HepG2 (cell line): ENCODE measurements around the gene MIA2. TPM values are rescaled to one million over a fixed set of nuclear protein-coding genes. Genes with fewer than 3 reads are reported as not detected.

Experiments
- ATAC-seq: fragments of 200-7000 bp; cut with Tn5 transposase; 3 replicates; pipeline ENCODE4 v1.9.1; 2020; ENCODE audit warnings: mild to moderate bottlenecking, moderate library complexity
- BruUV-seq: library from RNA; stranded (reverse); fragments of 400-500 nt; replicated peaks from 2 replicates; lab custom pipeline; 2021; lab: Mats Ljungman, UMichigan
- CTCF ChIA-PET: fragments of 300-600 bp; formaldehyde crosslinking; extraction: SDS; loops from one replicate; lab custom pipeline; 2021; ENCODE audit warnings: low total read pairs, inconsistent platforms, low intra/inter-chr PET ratio; lab: Yijun Ruan, JAX
- POLR2A ChIA-PET: fragments of 350-600 bp; sonication (Branson Sonifier 250); formaldehyde crosslinking; loops from one replicate; lab custom pipeline; 2020; ENCODE audit warnings: antibody characterized with exemption, inconsistent platforms; lab: Yijun Ruan, JAX
- DNase-seq: peaks from one replicate; pipeline ENCODE4 v3.0.0-alpha.2; 2015; ENCODE audit warnings: low spot score
- FAIRE-seq: peaks from 3 replicates; lab custom pipeline; 2011; peaks lifted over from hg19 to GRCh38; lab: Jason Lieb, UNC
- H2AFZ ChIP-seq: one replicate; pipeline ENCODE4 v1.6.1; 2011; ENCODE audit warnings: low read length, inconsistent platforms
- H3K27ac ChIP-seq: fragments of 300-600 bp; 3 replicates; pipeline ENCODE4 v1.8.0; 2011; ENCODE audit warnings: mixed run types, mild to moderate bottlenecking, mixed read lengths, low read length, inconsistent platforms; ENCODE audit not compliant: insufficient read depth; ENCODE audit errors: extremely low read length
- H3K27me3 ChIP-seq, 2 experiments: fragments of 200-600 bp in 1 of 2; 2 replicates in 1 of 2; 3 replicates in 1 of 2; pipeline versions ENCODE4 v1.6.0 to v1.8.0; 2011; ENCODE audit warnings: low read length in 2 of 2, mild to moderate bottlenecking in 2 of 2, moderate library complexity in 2 of 2, inconsistent platforms in 1 of 2; ENCODE audit not compliant: insufficient read depth in 2 of 2, control insufficient read depth in 1 of 2
- H3K36me3 ChIP-seq, 2 experiments: fragments of 200-600 bp in 1 of 2; replicated peaks in 1 of 2; 2 replicates in 1 of 2; 3 replicates in 1 of 2; pipeline versions ENCODE4 v1.5.1 to v1.8.0; 2011; ENCODE audit warnings: low read length in 2 of 2, inconsistent platforms in 1 of 2; ENCODE audit not compliant: insufficient read depth in 2 of 2, control insufficient read depth in 1 of 2
- H3K4me1 ChIP-seq: 2 replicates; pipeline ENCODE4 v1.5.1; 2012; ENCODE audit warnings: low read length, inconsistent platforms; ENCODE audit not compliant: insufficient read depth
- H3K4me2 ChIP-seq: 2 replicates; pipeline ENCODE4 v1.6.0; 2011; ENCODE audit warnings: low read depth, low read length, inconsistent platforms
- H3K4me3 ChIP-seq, 3 experiments: fragments of 200-600 bp in 1 of 3; sonication (generic), shearing (Covaris generic) in 1 of 3; replicated peaks in 1 of 3; 2 replicates each; pipeline ENCODE4 v1.5.1; 2011 to 2016; ENCODE audit warnings: low read length in 3 of 3, inconsistent platforms in 2 of 3, low read depth in 2 of 3, mild to moderate bottlenecking in 2 of 3, control low read depth in 1 of 3, mixed read lengths in 1 of 3; ENCODE audit not compliant: insufficient read depth in 1 of 3
- H3K79me2 ChIP-seq: one replicate; pipeline ENCODE4 v1.6.1; 2011; ENCODE audit warnings: low read length, inconsistent platforms; ENCODE audit not compliant: insufficient read depth
- H3K9ac ChIP-seq: 2 replicates; pipeline ENCODE4 v1.6.0; 2011; ENCODE audit warnings: mild to moderate bottlenecking, low read depth, low read length, inconsistent platforms; ENCODE audit not compliant: insufficient read depth
- H3K9me3 ChIP-seq: 2 replicates; pipeline ENCODE4 v1.5.1; 2012; ENCODE audit warnings: mild to moderate bottlenecking, low read length
- H4K20me1 ChIP-seq: 2 replicates; pipeline ENCODE4 v1.6.0; 2011; ENCODE audit warnings: inconsistent platforms, mild to moderate bottlenecking, low read length, moderate library complexity; ENCODE audit not compliant: insufficient read depth
- CBFB ChIP-seq: sonication (generic); formaldehyde crosslinking; IDR thresholded peaks from 2 replicates; pipeline ENCODE4 v1.4.0; 2020; ENCODE audit warnings: missing genetic modification reagents
- HDAC1 ChIP-seq: sonication (generic); formaldehyde crosslinking; IDR thresholded peaks from 2 replicates; pipeline ENCODE4 v1.5.1; 2020; ENCODE audit warnings: mild to moderate bottlenecking, missing genetic modification reagents
- JDP2 ChIP-seq: sonication (generic); formaldehyde crosslinking; IDR thresholded peaks from 2 replicates; pipeline ENCODE4 v1.8.1; 2022; ENCODE audit warnings: missing genetic modification reagents, borderline replicate concordance
- MBD4 ChIP-seq: IDR thresholded peaks from 2 replicates; pipeline ENCODE4 v1.6.1; 2012; ENCODE audit warnings: low read length, inconsistent platforms, borderline replicate concordance
- POLR2AphosphoS2 ChIP-seq: IDR thresholded peaks from 2 replicates; pipeline ENCODE4 v1.6.1; 2011; ENCODE audit warnings: low read depth, low read length, improper control_type of control experiment
- POLR2AphosphoS5 ChIP-seq: IDR thresholded peaks from 2 replicates; pipeline ENCODE4 v1.6.1; 2012; ENCODE audit warnings: low read depth, low read length
- POLR2G ChIP-seq: fragments of 200-400 bp; formaldehyde crosslinking; IDR thresholded peaks from 2 replicates; pipeline ENCODE4 v1.6.1; 2018; ENCODE audit warnings: mild to moderate bottlenecking, low read depth, low read length, moderate library complexity
- RAD21 ChIP-seq: fragments of 450-650 bp; formaldehyde crosslinking; IDR thresholded peaks from 2 replicates; pipeline ENCODE4 v1.5.0; 2020; ENCODE audit warnings: mild to moderate bottlenecking
- RBFOX2 ChIP-seq: fragments of 200-400 bp; formaldehyde crosslinking; IDR thresholded peaks from 2 replicates; pipeline ENCODE4 v1.6.1; 2017; ENCODE audit warnings: low read depth, mild to moderate bottlenecking, low read length
- RBM22 ChIP-seq: fragments of 200-400 bp; formaldehyde crosslinking; optimal IDR thresholded peaks from 2 replicates; pipeline ENCODE3; 2017; ENCODE audit warnings: mild to moderate bottlenecking, low read length, moderate library complexity
- SRSF4 ChIP-seq: fragments of 200-400 bp; formaldehyde crosslinking; IDR thresholded peaks from one replicate; pipeline ENCODE4 v1.6.1; 2018; ENCODE audit warnings: mild to moderate bottlenecking, low read depth, low read length, moderate library complexity; ENCODE audit not compliant: poor library complexity, severe bottlenecking
- ZFP82 ChIP-seq: sonication (generic); formaldehyde crosslinking; IDR thresholded peaks from 2 replicates; pipeline ENCODE4 v1.5.1; 2020; ENCODE audit warnings: mild to moderate bottlenecking, missing genetic modification reagents, borderline replicate concordance
- ZGPAT ChIP-seq: IDR thresholded peaks from 2 replicates; pipeline ENCODE4 v1.6.1; 2016; ENCODE audit warnings: mild to moderate bottlenecking
- ZNF124 ChIP-seq: sonication (generic); formaldehyde crosslinking; IDR thresholded peaks from 2 replicates; pipeline ENCODE4 v1.4.0; 2020; ENCODE audit warnings: missing genetic modification reagents
- ZNF253 ChIP-seq: sonication (generic); formaldehyde crosslinking; IDR thresholded peaks from 2 replicates; pipeline ENCODE4 v1.8.0; 2022; ENCODE audit warnings: mild to moderate bottlenecking, missing genetic modification reagents, borderline replicate concordance
- ZNF766 ChIP-seq: sonication (generic); formaldehyde crosslinking; IDR thresholded peaks from 2 replicates; pipeline ENCODE4 v1.5.0; 2020; ENCODE audit warnings: missing genetic modification reagents, borderline replicate concordance
- ZNF777 ChIP-seq: sonication (generic); formaldehyde crosslinking; IDR thresholded peaks from 2 replicates; pipeline ENCODE4 v1.4.0; 2020; ENCODE audit warnings: missing genetic modification reagents
- ZNF790 ChIP-seq: sonication (generic); formaldehyde crosslinking; IDR thresholded peaks from 2 replicates; pipeline ENCODE4 v1.8.0; 2022; ENCODE audit warnings: missing genetic modification reagents, mild to moderate bottlenecking, borderline replicate concordance
- ZNF816 ChIP-seq: sonication (generic); formaldehyde crosslinking; IDR thresholded peaks from 2 replicates; pipeline ENCODE4 v1.8.0; 2022; ENCODE audit warnings: missing genetic modification reagents, mild to moderate bottlenecking, borderline replicate concordance
- ZSCAN31 ChIP-seq: sonication (generic); formaldehyde crosslinking; IDR thresholded peaks from 2 replicates; pipeline ENCODE4 v1.5.0; 2020; ENCODE audit warnings: low read depth, mild to moderate bottlenecking, missing genetic modification reagents
- WGBS: methylation state at CpG from one replicate; pipeline ENCODE4 v1.1.6; 2017; ENCODE audit warnings: low lambda C conversion rate; 5-methylcytosine and 5-hydroxymethylcytosine counted together
- in situ Hi-C: cut with HindIII; loops from 2 replicates; pipeline ENCODE4 v1.10.0; 2017; ENCODE audit warnings: low pct_unique_long_range_greater_than_20kb; ENCODE audit not compliant: extremely low pct_ligation_motif_present
- intact Hi-C: fragments of 100-400 bp; cut with micrococcal nuclease; formaldehyde crosslinking; loops from one replicate; pipeline ENCODE4 v1.10.0; 2022; ENCODE audit not compliant: unreplicated experiment
- polyA plus RNA-seq, 8 experiments: library from polyadenylated mRNA; depleted of rRNA in 3 of 8; stranded (reverse) in 7 of 8; unstranded in 1 of 8; fragments of >200 nt; fragmentation: Illumina TruSeq in 4 of 8; extraction: Trizol in 4 of 8; gene quantifications; 2 replicates each; pipeline versions ENCODE4 v1.2.1 to v1.2.3, GENCODE V29; 2011 to 2016; ENCODE audit warnings: low read depth in 4 of 8, missing spikeins in 1 of 8, mixed read lengths in 1 of 8; ENCODE audit not compliant: insufficient read depth in 1 of 8
- total RNA-seq, 5 experiments: library from RNA; depleted of rRNA; stranded (reverse); fragments of >200 nt; fragmentation: Illumina TruSeq; extraction: Trizol; gene quantifications; 2 replicates each; pipeline ENCODE4 v1.2.3, GENCODE V29; 2016; ENCODE audit warnings: low read depth in 1 of 5
- TF ChIP-seq, protein P1 (sequence below): sonication (generic); formaldehyde crosslinking; IDR thresholded peaks from 2 replicates; pipeline ENCODE4 v1.4.0; 2020; ENCODE audit warnings: missing genetic modification reagents
- TF ChIP-seq, protein P2 (sequence below): sonication (generic); formaldehyde crosslinking; IDR thresholded peaks from 2 replicates; pipeline ENCODE4 v1.4.0; 2020; ENCODE audit warnings: missing genetic modification reagents

MIA2 gene
- total and polyA plus RNA-seq, 2 of the 13 experiments (the other 11 are each of a cell fraction or from before 2014, with no cell fraction given): 134 to 158 TPM

DNA sequence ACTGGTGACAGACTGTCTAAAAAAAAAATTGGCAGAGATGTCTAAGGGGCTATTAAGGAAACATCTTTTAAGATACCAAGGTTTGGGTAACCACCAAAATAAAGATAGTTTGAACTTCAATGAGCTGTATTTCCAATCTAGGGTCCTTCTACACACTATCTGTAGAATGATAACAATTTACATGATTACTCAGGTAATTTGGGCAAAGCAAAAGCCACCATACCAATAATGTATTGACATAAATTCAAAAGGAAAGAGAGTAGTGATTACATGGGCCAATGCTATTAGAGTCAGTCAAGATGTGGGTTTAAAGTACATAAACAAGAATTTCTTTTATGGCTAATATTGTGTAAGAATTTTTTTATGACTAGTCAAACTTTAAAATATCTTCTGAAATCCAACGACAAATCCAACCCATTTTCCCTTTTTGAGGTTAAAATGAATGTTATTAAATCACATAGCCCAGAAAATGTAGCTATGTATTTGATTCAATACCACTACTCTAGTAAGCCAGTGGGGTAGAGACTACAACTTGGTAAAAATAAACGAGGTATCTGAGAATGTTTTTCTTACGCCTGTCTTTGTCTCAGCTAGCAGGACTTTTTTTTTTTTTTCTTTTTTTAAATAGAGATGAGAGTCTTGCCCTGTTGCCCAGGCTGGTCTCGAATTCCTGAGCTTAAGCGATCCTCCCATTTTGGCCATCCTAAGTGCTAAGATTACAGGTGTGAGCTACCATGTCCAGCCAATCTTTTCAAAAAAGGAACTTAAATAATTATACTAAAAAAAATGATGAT lies 48.3 kb upstream of the MIA2 start:
- H3K79me2 ChIP-seq: peaks cover 3% of the 10 kb centered on the region
- no peak overlapping the region for H3K4me2 ChIP-seq
- BruUV-seq: no TSS peak
- 94% methylated on average over 5 of the region's 5 CpGs for WGBS
- H4K20me1 ChIP-seq: no peaks in the 10 kb centered on the region; the same call in none of the 2 replicates
- no peak overlapping the region for H3K4me3 ChIP-seq
- peaks cover 24% of the 10 kb centered on the region for H3K4me1 ChIP-seq
- H3K36me3 ChIP-seq: peaks cover 21 to 39% of the 10 kb centered on the region in 2 experiments
- no peak overlapping the region for H3K9ac ChIP-seq
- in situ Hi-C loops: no loop called here
- ChIA-PET POLR2A (interaction anchor here (0.7 to 9.0 kb wide), 11 partner anchors 10 to 246 kb away, joined by 3 to 99 read pairs (median 6); partner anchors contain the start of genes FBXO33, GEMIN2, PNN and SEC23A), CTCF (no interaction called here)
- H3K27ac ChIP-seq: no peak overlapping the region
- no peaks in the 10 kb centered on the region for H3K27me3 ChIP-seq
- no peak for FAIRE-seq
- H3K9me3 ChIP-seq: no peaks in the 10 kb centered on the region
- DNase-seq: no peak
- H2AFZ ChIP-seq: no peak overlapping the region
- intact Hi-C loops: no loop called here
- no peak for ATAC-seq
- TF ChIP-seq CBFB (CRISPR knock-in tag): no peak
- peak; percentile 7; the same call in 1 of the 2 replicates for TF ChIP-seq HDAC1 (CRISPR knock-in tag)
- TF ChIP-seq, protein P1, sequence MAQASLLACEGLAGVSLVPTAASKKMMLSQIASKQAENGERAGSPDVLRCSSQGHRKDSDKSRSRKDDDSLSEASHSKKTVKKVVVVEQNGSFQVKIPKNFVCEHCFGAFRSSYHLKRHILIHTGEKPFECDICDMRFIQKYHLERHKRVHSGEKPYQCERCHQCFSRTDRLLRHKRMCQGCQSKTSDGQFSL (CRISPR knock-in tag): no peak
- TF ChIP-seq ZNF777: 0 out of 2 replicates have a peak, but pooled peaks have one; percentile 24
- TF ChIP-seq ZNF766 (CRISPR knock-in tag): no peak
- no peak for TF ChIP-seq JDP2 (CRISPR knock-in tag)
- peak; percentile 95 for TF ChIP-seq POLR2AphosphoS2
- TF ChIP-seq ZNF253 (CRISPR knock-in tag): no peak
- peak; percentile 66 for TF ChIP-seq RBFOX2
- peak; percentile 89 for TF ChIP-seq SRSF4
- peak; percentile 11; the same call in 1 of the 2 replicates for TF ChIP-seq ZGPAT (CRISPR knock-in tag)
- 0 out of 2 replicates have a peak, but pooled peaks have one; percentile 42 for TF ChIP-seq ZFP82 (CRISPR knock-in tag)
- TF ChIP-seq, protein P2, sequence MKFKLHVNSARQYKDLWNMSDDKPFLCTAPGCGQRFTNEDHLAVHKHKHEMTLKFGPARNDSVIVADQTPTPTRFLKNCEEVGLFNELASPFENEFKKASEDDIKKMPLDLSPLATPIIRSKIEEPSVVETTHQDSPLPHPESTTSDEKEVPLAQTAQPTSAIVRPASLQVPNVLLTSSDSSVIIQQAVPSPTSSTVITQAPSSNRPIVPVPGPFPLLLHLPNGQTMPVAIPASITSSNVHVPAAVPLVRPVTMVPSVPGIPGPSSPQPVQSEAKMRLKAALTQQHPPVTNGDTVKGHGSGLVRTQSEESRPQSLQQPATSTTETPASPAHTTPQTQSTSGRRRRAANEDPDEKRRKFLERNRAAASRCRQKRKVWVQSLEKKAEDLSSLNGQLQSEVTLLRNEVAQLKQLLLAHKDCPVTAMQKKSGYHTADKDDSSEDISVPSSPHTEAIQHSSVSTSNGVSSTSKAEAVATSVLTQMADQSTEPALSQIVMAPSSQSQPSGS (CRISPR knock-in tag): 0 out of 2 replicates have a peak, but pooled peaks have one; percentile 23
- TF ChIP-seq RBM22: peak; percentile 11
- TF ChIP-seq ZNF124: 0 out of 2 replicates have a peak, but pooled peaks have one; percentile 5
- peak; percentile 61; the same call in 1 of the 2 replicates for TF ChIP-seq ZNF816 (CRISPR knock-in tag)
- TF ChIP-seq POLR2AphosphoS5: peak; percentile 60
- 0 out of 2 replicates have a peak, but pooled peaks have one; percentile 31 for TF ChIP-seq ZNF790 (CRISPR knock-in tag)
- peak; percentile 93 for TF ChIP-seq MBD4
- 0 out of 2 replicates have a peak, but pooled peaks have one; percentile 4 for TF ChIP-seq RAD21 (CRISPR knock-in tag)
- 0 out of 2 replicates have a peak, but pooled peaks have one; percentile 8 for TF ChIP-seq ZSCAN31 (CRISPR knock-in tag)
- TF ChIP-seq POLR2G: peak; percentile 21; the same call in 1 of the 2 replicates
